Activated naive CD8-positive, alpha-beta T cell treated with anti-CD3 and anti-CD28 coated beads, Interleukin-2, amount 10 ng/mL, durations not matched to agents 7 days and 5 days (primary cell): ENCODE results near the gene C2CD3. TPM values are rescaled to one million over a fixed set of nuclear protein-coding genes. Genes with fewer than 3 reads are reported as not detected.
A peak's percentile ranks its signal among the peaks of the same experiment; 100 is the strongest.

ENCODE experiments used
- ATAC-seq: fragments of 150-1000 bp; cut with Tn5 transposase; one replicate; pipeline ENCODE4 v1.10.0; 2021; ENCODE audit warnings: low read depth, moderate library complexity
- POLR2A ChIA-PET: fragments of 350-600 bp; sonication (Branson Sonifier 250); formaldehyde crosslinking; loops from one replicate; lab custom pipeline; 2021; ENCODE audit warnings: antibody characterized with exemption; lab: Charles Lee
- DNase-seq: peaks from one replicate; pipeline ENCODE4 v3.0.0; 2021
- H3K27ac Mint-ChIP-seq: one replicate; pipeline ENCODE4 v1.8.0; 2022; ENCODE audit warnings: mild to moderate bottlenecking, mixed read lengths
- H3K27me3 Mint-ChIP-seq: one replicate; pipeline ENCODE4 v1.8.0; 2022; ENCODE audit warnings: mild to moderate bottlenecking, moderate library complexity, mixed read lengths
- H3K36me3 Mint-ChIP-seq: one replicate; pipeline ENCODE4 v1.8.0; 2021; ENCODE audit warnings: mild to moderate bottlenecking, mixed read lengths
- H3K4me1 Mint-ChIP-seq: one replicate; pipeline ENCODE4 v1.8.0; 2021; ENCODE audit warnings: mixed read lengths
- H3K4me3 Mint-ChIP-seq: one replicate; pipeline ENCODE4 v1.8.0; 2022; ENCODE audit warnings: mild to moderate bottlenecking, moderate library complexity, mixed read lengths
- H3K9me3 Mint-ChIP-seq: one replicate; pipeline ENCODE4 v1.8.0; 2021; ENCODE audit warnings: mixed read lengths
- total RNA-seq, 2 experiments: library from RNA; stranded (reverse); gene quantifications; one replicate each; pipeline ENCODE4 v1.2.3, GENCODE V29; 2021

The C2CD3 gene
- total RNA-seq, 2 experiments from 2014 or later, result 36.2 to 37.6 TPM

DNA sequence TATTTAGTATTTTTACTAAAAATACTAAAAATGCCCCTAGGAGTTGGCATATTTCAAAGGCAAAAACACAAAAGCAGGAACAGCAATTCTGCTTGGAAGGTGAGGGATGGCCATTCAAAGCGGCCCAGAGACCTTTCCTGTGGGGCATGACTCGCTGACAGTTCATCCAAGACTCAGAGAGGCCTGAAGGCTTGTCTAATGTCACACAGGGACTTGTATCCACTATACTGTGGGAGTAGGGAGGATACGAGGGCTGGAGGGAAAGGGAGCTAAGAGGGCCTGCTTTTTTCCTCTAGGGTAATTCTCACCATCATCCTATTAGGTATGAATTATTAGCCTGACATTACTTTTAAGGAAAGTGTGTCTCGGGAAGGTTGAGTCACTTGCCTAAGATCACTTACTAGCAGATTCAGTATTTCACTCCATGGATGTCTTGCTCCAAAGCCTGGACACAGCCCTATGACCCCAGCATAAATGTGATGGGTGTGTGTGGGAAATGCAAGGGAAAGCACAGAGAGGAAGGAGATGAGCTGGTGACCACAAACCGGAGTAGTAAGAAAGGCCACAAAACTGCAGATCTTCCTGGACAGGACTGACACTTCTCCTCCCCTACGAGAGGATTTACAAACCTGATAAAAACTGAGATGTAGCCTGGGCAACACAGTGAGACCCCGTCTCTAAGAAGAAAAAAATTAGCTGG is 145.2 kb downstream of the C2CD3 start:
- H3K9me3 Mint-ChIP-seq, result no peaks in the 10 kb centered on the region
- peaks cover 24% of the 10 kb centered on the region for H3K4me1 Mint-ChIP-seq
- no peaks in the 10 kb centered on the region for H3K27me3 Mint-ChIP-seq
- DNase-seq, result no peak
- no peak overlapping the region for H3K27ac Mint-ChIP-seq
- no peak for ATAC-seq
- H3K4me3 Mint-ChIP-seq, result no peak overlapping the region
- POLR2A ChIA-PET, result no interaction called here
- peaks cover 23% of the 10 kb centered on the region for H3K36me3 Mint-ChIP-seq

DNA sequence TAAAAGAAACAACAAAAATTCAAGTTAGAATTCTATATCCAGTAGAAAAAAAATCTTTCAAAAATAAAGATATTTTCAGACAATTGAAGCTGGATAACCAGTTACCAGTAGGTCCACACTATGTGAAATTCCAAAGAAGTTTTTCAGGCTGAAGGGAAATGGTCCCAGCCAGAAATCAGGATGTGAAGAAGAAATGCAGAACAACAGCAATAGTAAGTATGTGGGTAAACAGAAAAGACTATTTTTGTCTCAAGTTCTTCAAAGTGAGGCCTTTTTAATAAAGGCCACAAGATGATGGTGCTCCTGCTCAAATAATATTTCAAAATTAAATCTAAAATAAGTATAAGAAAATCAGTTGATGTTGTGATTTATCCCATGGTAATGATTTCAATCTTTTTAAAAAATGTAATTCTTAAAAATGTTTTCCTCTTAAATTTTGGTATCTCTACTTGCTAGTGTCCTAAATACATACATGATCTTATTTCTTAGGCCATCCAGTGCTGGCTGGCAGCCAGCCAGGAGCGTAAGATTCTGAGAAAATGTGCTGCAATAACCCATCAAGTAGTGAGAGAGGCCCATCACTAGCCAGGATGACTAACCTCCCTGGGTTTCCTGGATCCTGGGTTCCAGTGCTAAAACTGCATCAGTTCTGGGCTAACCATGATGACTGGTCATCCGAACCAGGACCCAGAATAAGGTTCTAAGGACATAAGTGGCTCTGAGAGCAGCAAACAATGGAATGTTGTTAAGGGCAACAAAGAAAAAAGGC is 146.4 kb downstream of the C2CD3 start:
- POLR2A ChIA-PET, result no interaction called here
- Mint-ChIP-seq H3K27me3 (no peaks in the 10 kb centered on the region), H3K4me3 (no peak overlapping the region), H3K27ac (no peak overlapping the region), H3K9me3 (no peaks in the 10 kb centered on the region), H3K4me1 (peaks cover 19% of the 10 kb centered on the region), H3K36me3 (peaks cover 22% of the 10 kb centered on the region)
- DNase-seq (no peak), ATAC-seq (no peak)

DNA sequence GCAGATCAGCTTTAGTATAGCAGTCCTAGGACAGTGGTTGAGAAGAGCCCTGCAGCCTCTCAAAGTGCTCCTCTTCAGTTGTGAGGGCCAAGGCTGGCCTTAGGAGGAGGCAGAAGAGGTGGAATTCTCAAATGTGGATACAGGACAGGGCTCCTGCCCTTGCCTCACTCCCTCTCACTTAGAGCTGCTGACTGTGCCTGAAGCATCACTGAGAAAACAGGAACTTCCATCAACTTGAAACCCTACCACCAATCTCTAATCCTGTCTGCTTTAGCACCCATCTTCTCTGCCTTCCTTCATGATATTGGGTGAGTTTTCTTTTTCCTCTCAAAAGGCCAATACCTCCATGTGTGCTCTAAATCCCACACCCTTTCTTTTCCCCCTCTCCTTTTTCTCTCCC is 147.5 kb downstream of the C2CD3 start:
- POLR2A ChIA-PET, result no interaction called here
- no peak overlapping the region for H3K4me3 Mint-ChIP-seq
- H3K4me1 Mint-ChIP-seq, result peaks cover 18% of the 10 kb centered on the region
- peaks cover 23% of the 10 kb centered on the region for H3K36me3 Mint-ChIP-seq
- no peak for DNase-seq
- no peaks in the 10 kb centered on the region for H3K27me3 Mint-ChIP-seq
- H3K9me3 Mint-ChIP-seq, result no peaks in the 10 kb centered on the region
- no peak overlapping the region for H3K27ac Mint-ChIP-seq
- ATAC-seq, result no peak

DNA sequence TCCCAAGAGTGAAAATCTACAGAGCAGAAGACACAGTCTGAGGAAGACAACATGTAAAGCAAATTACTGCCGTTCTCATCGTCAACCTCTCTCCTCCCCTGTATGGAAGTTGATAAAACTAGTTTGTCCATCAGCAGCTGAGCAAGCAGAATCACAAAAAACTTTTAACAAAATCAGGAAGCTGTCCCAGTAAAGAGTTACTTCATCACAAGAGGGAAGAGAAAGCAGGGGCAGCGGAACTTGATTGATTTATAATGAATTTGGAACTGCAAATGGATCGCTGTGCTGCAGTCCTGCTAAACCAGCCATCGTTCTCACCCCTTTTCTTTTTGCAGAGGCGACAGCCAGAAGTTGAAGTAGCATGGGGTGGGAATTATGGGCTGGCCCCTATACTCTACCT is 148.3 kb downstream of the C2CD3 start:
- no peaks in the 10 kb centered on the region for H3K27me3 Mint-ChIP-seq
- POLR2A ChIA-PET, result no interaction called here
- no peaks in the 10 kb centered on the region for H3K9me3 Mint-ChIP-seq
- no peak overlapping the region for H3K4me3 Mint-ChIP-seq
- no peak for DNase-seq
- H3K4me1 Mint-ChIP-seq, result peaks cover 18% of the 10 kb centered on the region
- H3K27ac Mint-ChIP-seq, result no peak overlapping the region
- no peak for ATAC-seq
- H3K36me3 Mint-ChIP-seq, result peaks cover 20% of the 10 kb centered on the region

DNA sequence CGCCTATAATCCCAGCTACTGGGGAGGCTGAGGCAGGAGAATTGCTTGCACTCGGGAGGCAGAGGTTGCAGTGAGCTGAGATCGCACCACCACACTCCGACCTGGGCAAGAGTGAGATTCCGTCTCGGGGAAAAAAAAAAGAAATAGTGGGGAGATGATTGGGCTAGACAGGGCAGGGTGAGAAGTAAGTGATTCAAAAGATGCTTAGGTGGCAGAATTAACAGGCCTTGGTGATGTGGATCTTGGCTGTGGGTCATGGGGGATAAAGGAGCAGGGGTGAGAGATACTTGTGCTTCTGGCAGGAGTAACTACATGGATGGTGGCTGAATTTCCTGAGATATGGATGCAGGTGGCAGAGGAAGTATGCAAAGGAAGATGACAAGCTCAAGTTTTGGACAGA is 148.8 kb downstream of the C2CD3 start:
- no peak for DNase-seq
- Mint-ChIP-seq H3K27ac (no peak overlapping the region), H3K4me3 (no peak overlapping the region), H3K27me3 (no peaks in the 10 kb centered on the region), H3K9me3 (no peaks in the 10 kb centered on the region), H3K36me3 (peaks cover 23% of the 10 kb centered on the region), H3K4me1 (peaks cover 18% of the 10 kb centered on the region)
- POLR2A ChIA-PET, result no interaction called here
- ATAC-seq, result no peak

DNA sequence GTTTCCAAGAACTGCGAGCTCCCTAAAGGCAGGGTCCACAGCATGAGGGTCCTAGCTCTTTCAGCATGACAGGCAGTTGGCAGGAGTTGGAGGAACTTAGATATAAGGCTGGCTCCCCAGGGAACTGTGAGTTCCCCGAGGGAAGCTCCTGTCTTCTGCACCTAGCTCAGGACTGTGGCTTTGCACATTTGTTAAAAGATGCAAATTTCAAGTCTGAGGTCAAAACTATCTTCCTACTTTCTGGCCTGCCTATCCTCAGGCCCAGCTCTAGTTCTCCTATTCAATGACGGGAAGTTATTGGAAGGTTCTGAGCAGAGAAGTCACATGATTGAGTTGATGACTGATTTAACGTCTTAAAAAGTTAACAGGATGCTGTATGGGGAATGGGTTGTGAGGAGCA is 150.3 kb downstream of the C2CD3 start:
- ATAC-seq, result no peak

DNA sequence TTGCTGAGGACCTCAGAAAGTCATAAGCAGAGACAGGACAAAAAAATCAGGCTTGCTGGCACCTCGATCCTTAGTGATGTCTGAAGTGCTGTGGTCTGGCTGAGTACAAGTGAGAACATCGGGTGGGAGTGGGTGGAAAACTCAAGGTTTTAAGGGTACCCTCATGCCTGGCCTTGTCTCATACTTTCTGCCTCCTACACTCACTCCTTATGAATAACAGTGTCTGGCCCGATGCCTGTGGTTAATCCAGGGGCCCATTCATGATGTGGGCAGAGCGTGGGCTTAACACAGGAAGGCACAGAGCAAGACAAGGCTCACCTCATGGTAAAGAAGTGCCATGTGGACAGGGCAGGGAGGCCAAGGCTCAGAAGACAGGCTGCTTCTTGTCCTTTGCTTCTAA is 150.9 kb downstream of the C2CD3 start:
- DNase-seq, result no peak
- Mint-ChIP-seq H3K36me3 (peaks cover 29% of the 10 kb centered on the region), H3K9me3 (no peaks in the 10 kb centered on the region), H3K4me3 (peak overlapping the region; percentile 26), H3K27me3 (no peaks in the 10 kb centered on the region), H3K4me1 (peaks cover 22% of the 10 kb centered on the region), H3K27ac (no peak overlapping the region)
- POLR2A ChIA-PET, result interaction anchor here (0.7 to 2.5 kb wide), 6 partner anchors 8 to 49 kb away, joined by 3 to 8 read pairs (median 5); partner anchors contain the start of gene UCP2
- peak; percentile 47 for ATAC-seq

More for the DNA sequence above, 150.3 kb downstream of the C2CD3 start:
- Mint-ChIP-seq H3K9me3 (no peaks in the 10 kb centered on the region), H3K4me1 (peaks cover 18% of the 10 kb centered on the region), H3K36me3 (peaks cover 27% of the 10 kb centered on the region), H3K27ac (no peak overlapping the region), H3K27me3 (no peaks in the 10 kb centered on the region), H3K4me3 (no peak overlapping the region)
- no peak for DNase-seq
- POLR2A ChIA-PET, result interaction anchor here (0.7 to 2.1 kb wide), 5 partner anchors 8 to 50 kb away, joined by 3 to 6 read pairs (median 4); partner anchors contain the start of gene UCP2

DNA sequence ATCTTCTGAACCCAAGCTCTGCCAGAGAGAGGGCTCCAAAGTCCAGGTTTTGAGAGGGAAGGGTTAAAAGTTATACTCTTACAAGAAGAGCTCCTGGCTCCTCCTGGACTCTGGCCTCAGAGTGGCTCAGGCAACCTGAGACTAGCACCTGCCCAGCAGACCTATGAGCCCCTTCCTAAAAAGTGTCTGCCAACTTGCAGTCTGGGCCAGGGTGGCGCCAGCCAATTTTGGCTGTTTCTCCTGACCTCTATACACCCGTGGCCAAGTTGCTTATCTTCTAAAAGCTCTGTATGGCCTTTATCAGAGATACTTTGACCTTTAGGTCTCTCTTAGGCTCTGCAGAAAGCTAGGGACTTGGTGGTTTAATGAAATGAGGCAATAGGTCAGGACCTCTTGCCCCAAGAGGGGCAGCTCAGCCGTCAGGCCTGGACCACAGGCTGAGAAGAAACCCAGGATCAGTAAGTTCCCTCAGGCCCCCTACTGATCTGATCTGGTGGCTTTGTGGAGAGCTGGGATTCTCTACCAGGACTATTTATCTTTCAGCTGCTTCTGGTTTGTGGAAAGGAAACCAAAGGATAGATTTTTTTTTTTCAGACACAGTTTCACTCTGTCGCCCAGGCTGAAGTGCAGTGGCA is 151.6 kb downstream of the C2CD3 start:
- H3K27ac Mint-ChIP-seq, result no peak overlapping the region
- peaks cover 29% of the 10 kb centered on the region for H3K36me3 Mint-ChIP-seq
- POLR2A ChIA-PET, result interaction anchor here (1.2 to 2.5 kb wide), 5 partner anchors 14 to 39 kb away, joined by 3 to 8 read pairs (median 5); partner anchors contain the start of gene UCP2
- H3K4me1 Mint-ChIP-seq, result peaks cover 24% of the 10 kb centered on the region
- no peaks in the 10 kb centered on the region for H3K27me3 Mint-ChIP-seq
- H3K4me3 Mint-ChIP-seq, result no peak overlapping the region
- ATAC-seq, result no peak
- no peaks in the 10 kb centered on the region for H3K9me3 Mint-ChIP-seq
- DNase-seq, result no peak

DNA sequence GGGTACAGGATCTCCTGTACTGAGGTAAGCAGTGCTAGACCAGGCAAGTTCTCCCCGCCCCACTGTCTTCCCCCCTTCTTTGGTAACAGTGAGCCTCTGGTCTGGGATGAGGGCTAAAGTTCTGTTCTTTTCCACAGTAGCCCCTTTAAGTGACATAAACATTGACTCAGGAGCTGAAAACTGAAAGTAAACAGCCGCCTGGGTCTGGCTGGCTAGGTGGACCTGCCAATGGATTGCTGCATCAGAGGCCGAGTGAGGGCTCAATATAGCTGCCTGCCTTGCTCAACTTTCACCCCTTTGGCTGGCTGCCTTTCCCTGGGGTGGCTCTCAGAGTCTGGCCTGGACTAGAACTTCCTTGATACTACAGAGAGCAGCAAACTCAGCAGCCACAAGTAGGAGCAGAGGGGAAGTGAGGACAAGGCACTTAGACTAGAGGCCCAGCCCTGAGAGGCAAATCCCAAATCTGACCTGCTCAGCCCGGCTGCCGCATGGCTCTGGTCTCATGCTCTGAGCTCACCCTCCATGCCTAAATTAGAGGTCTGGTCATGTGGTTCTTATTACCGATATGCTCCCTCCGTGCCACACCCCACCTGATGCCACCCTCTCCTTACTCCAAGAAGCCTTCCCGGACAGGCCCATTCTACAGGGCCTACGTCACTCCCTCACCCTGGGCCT is 152.3 kb downstream of the C2CD3 start:
- H3K4me1 Mint-ChIP-seq, result peaks cover 18% of the 10 kb centered on the region
- peak overlapping the region; percentile 35 for H3K27ac Mint-ChIP-seq
- DNase-seq (no peak), ATAC-seq (no peak)
- no peak overlapping the region for H3K4me3 Mint-ChIP-seq
- POLR2A ChIA-PET, result interaction anchor here (1.0 to 2.5 kb wide), 5 partner anchors 13 to 37 kb away, joined by 3 to 8 read pairs (median 5); partner anchors contain the start of gene UCP2
- peaks cover 24% of the 10 kb centered on the region for H3K36me3 Mint-ChIP-seq
- no peaks in the 10 kb centered on the region for H3K9me3 Mint-ChIP-seq
- H3K27me3 Mint-ChIP-seq, result no peaks in the 10 kb centered on the region

DNA sequence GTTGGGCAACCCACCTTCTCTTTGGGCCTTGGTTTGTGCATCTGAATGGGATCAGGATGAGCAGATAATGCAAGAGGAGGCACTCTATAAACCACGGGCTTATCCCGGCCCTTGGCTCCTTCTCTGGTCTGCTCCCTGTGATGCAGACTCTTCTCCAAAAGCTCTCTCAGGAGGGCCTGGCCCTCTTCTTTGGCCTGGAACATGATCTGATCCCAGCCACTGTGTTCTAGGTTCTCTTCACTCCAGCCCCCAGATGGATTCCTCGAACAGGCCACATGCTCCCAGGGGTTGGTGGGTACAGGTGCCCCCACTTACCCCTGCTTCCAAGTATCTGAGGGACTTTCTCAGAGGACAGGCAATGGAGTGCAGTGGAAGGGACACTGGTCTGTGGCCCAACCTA is 153.2 kb downstream of the C2CD3 start:
- no peaks in the 10 kb centered on the region for H3K27me3 Mint-ChIP-seq
- no peak for ATAC-seq
- no peak for DNase-seq
- H3K36me3 Mint-ChIP-seq, result peaks cover 23% of the 10 kb centered on the region
- H3K4me3 Mint-ChIP-seq, result no peak overlapping the region
- POLR2A ChIA-PET, result interaction anchor here (1.0 to 2.5 kb wide), 3 partner anchors 12 to 37 kb away, joined by 3 to 8 read pairs (median 5); partner anchors contain the start of gene UCP2
- H3K27ac Mint-ChIP-seq, result no peak overlapping the region
- peaks cover 17% of the 10 kb centered on the region for H3K4me1 Mint-ChIP-seq
- H3K9me3 Mint-ChIP-seq, result no peaks in the 10 kb centered on the region

DNA sequence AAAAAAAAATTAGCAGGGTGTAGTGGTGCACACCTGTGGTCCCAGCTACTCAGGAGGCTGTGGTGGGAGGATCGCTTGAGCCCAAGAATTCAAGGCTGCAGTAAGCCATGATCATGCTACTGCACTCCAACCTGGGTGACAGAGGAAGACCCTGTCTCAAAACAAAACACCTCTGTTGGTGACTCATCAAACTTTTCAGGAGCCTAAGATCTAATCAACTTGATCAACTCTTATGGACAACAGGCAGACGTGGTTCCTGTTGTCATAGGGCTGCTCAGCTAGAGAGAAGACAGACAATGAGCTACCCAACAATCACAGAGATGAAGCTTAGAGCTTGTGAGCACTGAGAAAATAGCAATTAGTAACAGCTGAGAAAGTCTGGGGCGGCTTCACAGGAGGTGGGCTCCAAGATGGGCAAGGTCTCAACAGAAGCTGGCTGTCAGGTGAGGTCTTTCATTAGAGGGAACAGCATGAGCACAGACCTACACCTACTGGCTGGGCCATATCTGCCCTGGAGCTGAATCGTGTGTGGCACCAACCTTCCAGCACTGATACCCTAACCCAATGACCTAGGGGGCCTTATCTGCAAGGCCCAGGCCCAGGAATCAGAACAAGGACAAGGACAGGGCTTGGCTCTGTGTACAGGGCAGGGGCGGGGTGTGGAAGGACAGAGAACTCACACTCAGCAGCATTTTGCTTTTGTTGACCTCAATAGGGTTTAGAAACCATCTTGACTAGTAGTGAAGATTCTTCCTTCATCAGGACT is 154.7 kb downstream of the C2CD3 start:
- peaks cover 30% of the 10 kb centered on the region for H3K4me1 Mint-ChIP-seq
- H3K27me3 Mint-ChIP-seq, result no peaks in the 10 kb centered on the region
- H3K27ac Mint-ChIP-seq, result peak overlapping the region; percentile 37
- H3K9me3 Mint-ChIP-seq, result no peaks in the 10 kb centered on the region
- POLR2A ChIA-PET, result interaction anchor here (1.1 to 2.0 kb wide), 3 partner anchors 11 to 155 kb away, joined by 4 to 5 read pairs (median 4); partner anchors contain the start of genes C2CD3, PPME1 and UCP2
- H3K4me3 Mint-ChIP-seq, result no peak overlapping the region
- peaks cover 31% of the 10 kb centered on the region for H3K36me3 Mint-ChIP-seq
- DNase-seq (no peak), ATAC-seq (no peak)

DNA sequence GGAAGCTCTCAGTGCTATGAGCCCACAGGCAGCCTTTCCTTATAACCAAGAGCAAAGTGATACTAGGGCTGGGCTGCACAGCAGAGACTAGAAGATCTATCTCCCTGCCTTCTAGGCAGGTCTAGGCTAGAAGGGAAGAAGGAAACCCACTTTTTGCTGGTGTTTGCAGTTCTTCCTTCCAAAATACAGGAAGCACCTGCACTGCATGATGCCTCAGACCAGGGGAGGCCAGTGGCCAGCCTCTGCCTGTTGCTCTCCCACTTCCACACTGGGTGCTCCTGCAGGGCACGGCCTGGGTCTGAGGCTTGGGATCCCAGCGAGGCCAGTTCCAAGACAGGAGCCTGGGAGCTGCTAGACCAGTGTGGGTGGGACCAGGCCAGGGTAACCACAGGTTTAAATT is 155.9 kb downstream of the C2CD3 start:
- POLR2A ChIA-PET, result interaction anchor here (1.6 to 2.3 kb wide), 4 partner anchors 9 to 156 kb away, joined by 4 to 11 read pairs (median 6); partner anchors contain the start of genes C2CD3, PPME1 and UCP2
- Mint-ChIP-seq H3K36me3 (peaks cover 37% of the 10 kb centered on the region), H3K27ac (no peak overlapping the region), H3K4me3 (no peak overlapping the region), H3K9me3 (no peaks in the 10 kb centered on the region), H3K4me1 (peaks cover 42% of the 10 kb centered on the region), H3K27me3 (no peaks in the 10 kb centered on the region)
- DNase-seq (no peak), ATAC-seq (no peak)
